OCI-M2 (cell line): ENCODE results near the gene IMPDH1.
"Not testable (repeated sequence)": the region's sequence is repeated elsewhere in the genome, so short reads cannot be mapped to it uniquely, and the experiment has no call there.

Experiments
- DNase-seq: peaks from one replicate; lab custom pipeline; 2025; ENCODE audit not compliant: unreplicated experiment; lab: John Stamatoyannopoulos, UW

The IMPDH1 gene

GRCh38 chr7:128409596-128410450, at the start of gene IMPDH1:
IMPDH1 (minus strand) TSS chr7:128409982; CDS start chr7:128409901, 81 bp downstream.
- peak; percentile 84 for DNase-seq

DNA sequence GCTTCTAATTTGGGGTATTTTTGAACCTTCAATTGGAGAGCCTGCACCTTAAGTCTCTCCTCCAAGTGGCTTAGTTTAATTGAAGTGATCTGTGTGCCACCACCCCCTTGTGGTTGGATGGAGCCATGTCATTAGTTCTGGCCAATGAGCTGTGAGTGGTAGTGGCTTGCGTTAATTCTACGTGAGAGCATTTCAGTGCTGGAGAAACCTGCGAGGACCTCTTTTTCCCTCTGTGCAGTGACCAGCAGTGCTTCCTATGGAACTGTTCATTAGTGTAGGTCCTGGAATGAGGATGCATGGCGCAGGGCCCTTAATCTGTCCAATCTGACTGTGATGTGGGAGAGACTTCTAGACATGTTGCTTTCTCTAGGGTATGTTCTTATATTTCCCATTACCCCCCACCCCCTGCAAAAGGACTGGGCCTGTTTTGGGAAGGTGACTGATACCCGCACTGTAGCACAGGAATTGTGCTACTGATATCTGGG, 49.7 kb upstream of the IMPDH1 start:
- DNase-seq: no peak

DNA sequence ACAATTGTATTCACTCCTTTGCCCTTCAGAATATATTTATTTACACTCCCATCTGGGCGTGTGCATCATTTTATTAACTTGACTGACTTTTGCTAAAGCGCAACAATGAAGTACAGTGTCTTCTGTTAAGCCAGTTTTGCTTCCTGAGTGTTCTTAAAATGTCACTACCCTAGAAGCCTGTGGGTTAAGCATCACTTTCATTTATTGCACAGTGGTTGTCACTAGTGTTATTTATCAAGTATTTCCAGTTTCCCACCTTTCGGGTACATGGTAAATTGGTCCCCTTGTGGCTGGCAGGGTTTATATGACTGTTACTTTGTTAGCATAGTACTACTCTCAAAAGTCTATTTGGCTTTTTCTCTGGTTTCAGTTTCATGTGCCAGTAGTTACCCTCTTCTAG, 49.2 kb upstream of the IMPDH1 start:
- no peak for DNase-seq

DNA sequence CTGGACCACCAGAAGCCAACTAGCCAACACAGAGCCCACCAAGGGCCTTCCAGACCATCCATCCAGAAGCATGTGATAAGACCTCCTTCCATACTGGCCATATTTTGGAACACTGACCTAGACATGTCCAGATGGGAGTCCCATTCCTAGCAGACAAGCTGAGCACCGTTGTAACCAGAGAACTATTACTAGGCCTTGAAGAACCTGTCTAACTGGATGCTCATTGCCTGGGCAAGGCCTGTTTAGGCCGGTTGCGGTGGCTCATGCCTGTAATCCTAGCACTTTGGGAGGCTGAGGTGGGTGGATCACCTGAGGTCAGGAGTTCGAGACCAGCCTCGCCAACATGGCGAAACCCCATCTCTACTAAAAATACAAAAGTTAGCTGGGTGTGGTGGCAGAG, 47.6 kb upstream of the IMPDH1 start:
- not testable (repeated sequence) for DNase-seq

GRCh38 chr7:128456255-128456725, 46.5 kb upstream of the IMPDH1 start:
- DNase-seq: no peak

- peak; percentile 68 for DNase-seq
Observed at GRCh38 chr7:128455543-128456254, 45.9 kb upstream of the IMPDH1 start, which contains the start of gene HILPDA. HILPDA (plus strand) TSS chr7:128455878; CDS start chr7:128457269, 1,391 bp downstream.

GRCh38 chr7:128454808-128455542, 45.2 kb upstream of the IMPDH1 start:
- DNase-seq: no peak

DNA sequence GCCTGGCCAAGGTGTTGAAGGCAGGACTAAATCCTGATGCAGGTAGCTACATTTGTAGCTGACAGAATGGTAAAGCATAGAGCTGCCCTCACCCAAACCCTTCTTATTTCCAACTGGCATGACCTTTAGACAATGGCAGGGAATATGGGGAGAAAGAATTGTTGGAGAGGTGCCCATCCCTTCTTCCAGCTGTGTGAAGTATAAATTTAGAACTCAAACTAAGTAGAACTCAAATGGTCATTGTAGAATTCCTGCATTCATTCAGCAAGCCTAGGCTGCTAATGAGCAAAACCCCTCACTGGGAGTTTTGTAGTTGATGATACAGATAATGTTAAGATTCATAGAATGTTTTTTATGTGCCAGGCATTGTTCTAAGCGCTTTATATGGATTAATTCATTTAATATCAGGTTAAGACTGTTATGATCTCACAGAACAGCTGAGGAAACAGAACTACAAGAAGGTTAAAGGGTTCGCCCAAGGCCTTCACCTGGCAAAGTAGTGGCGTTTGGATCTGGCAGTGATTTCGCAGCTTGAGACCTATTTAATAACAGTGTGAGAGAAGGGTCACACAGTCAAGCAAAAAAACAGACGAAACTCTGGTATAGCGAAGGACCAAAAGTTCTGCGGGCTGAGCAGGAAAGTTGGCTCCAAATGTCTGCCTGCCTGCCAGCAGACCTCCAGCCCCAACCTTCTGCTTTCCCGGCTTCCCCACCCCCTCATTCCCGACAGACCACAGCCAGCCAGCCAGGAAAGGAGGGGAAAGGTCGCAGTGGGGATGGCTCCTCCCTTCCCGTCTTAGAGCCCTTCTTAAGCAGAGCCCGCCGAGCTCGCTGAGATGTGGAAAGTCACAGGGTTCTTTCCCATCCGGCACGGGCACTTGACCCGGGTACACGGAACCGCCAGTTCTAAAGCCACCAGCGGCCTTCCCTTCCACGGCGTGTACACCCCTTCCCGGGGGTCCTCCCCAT, 44.3 kb upstream of the IMPDH1 start:
- no peak for DNase-seq

GRCh38 chr7:128452552-128452951, 42.8 kb upstream of the IMPDH1 start:
- DNase-seq: no peak

GRCh38 chr7:128450913-128451312, 41.1 kb upstream of the IMPDH1 start:
- no peak for DNase-seq

- no peak for DNase-seq
Observed at GRCh38 chr7:128450409-128450808, 40.6 kb upstream of the IMPDH1 start.

GRCh38 chr7:128448751-128449302, 39.0 kb upstream of the IMPDH1 start:
- DNase-seq: no peak

DNA sequence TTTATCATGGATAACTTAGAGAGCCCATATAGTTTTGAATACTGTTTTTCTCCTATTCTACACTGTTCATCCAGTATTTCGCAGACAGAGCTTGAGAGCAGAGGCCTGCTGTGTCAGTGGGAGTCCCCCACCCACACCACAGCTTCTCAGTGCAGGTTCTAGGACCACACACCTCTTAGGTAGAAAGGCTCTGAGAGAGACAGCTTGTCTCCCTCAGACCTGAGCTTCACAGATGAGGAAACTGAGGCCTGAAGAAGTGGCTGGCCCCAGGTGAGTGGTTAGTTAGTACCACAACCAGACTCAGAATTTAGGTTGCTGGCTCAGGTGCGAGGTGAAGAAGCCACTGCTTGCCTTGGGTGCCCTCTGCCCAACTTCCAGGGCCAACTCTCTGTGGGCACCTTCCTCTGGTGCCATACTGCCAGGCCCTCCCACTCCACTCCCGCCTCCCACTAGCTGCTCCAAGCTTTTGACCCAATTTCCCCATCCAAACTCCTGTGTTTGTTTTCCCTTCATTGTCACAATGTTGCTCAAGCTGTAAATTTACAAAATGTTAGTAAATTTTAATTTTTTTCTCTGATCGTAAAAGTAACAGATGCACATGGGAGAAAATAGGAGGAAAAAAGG, 38.3 kb upstream of the IMPDH1 start:
- DNase-seq: no peak

DNA sequence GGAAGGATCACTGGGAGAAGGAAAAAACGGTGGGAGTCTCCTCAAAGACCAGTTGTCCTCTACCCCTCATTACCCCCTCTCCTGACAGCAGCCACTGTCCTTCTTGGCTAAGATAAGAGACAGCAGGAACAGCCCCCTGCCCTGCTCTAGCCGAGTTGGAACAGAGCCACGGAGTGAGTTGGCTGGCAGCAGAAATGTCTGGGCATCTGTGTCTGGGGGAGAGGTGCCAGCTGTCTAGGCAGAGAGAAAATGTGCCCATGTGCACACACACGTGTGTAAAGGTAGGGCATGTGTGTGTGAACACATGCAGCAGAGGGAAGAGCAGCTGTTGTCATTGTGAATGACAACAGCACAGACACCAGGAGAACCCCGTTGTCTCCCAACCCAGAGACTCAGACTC, 36.5 kb upstream of the IMPDH1 start:
- no peak for DNase-seq

GRCh38 chr7:128443831-128444600, 34.2 kb upstream of the IMPDH1 start:
- DNase-seq: no peak

DNA sequence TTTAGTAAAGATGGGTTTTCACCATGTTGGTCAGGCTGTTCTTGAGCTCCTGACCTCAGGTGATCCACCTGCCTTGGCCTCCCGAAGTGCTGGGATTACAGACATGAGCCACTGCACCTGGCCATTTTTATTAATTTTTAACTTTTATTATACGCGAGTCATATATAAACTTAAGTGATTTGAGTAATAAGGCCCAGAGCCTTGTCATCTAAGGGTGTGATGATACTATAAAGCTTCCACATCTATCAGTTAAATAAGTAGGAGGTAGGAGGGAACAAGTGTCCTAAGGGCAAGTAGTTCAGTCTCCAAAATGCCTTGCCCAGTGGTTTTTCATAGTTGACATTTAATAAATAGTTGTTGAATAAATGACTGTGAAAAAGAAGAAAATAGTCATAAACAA, 32.6 kb upstream of the IMPDH1 start:
- DNase-seq: no peak

GRCh38 chr7:128437426-128438332, 27.9 kb upstream of the IMPDH1 start:
- DNase-seq: peak; percentile 72

DNA sequence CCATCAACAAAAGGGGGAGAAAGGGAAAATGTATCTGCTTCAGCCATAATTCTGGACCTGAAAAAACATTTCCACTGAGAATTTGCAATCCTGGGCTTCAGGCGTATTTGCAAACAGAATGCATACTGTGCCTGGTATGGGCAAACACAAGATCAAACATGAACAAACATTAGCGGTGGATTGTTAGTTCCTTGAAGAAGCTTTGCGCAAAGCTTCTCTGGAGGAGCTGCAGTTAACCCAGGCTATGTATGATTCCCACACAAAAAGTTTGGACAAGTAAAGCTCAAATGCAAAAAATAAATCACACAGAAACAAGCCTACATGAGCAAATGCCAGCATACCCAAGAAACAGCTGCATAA, 25.5 kb upstream of the IMPDH1 start:
- DNase-seq: no peak
